ENCODE results near the gene MED6.

The MED6 gene, protein sequence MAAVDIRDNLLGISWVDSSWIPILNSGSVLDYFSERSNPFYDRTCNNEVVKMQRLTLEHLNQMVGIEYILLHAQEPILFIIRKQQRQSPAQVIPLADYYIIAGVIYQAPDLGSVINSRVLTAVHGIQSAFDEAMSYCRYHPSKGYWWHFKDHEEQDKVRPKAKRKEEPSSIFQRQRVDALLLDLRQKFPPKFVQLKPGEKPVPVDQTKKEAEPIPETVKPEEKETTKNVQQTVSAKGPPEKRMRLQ

DNA sequence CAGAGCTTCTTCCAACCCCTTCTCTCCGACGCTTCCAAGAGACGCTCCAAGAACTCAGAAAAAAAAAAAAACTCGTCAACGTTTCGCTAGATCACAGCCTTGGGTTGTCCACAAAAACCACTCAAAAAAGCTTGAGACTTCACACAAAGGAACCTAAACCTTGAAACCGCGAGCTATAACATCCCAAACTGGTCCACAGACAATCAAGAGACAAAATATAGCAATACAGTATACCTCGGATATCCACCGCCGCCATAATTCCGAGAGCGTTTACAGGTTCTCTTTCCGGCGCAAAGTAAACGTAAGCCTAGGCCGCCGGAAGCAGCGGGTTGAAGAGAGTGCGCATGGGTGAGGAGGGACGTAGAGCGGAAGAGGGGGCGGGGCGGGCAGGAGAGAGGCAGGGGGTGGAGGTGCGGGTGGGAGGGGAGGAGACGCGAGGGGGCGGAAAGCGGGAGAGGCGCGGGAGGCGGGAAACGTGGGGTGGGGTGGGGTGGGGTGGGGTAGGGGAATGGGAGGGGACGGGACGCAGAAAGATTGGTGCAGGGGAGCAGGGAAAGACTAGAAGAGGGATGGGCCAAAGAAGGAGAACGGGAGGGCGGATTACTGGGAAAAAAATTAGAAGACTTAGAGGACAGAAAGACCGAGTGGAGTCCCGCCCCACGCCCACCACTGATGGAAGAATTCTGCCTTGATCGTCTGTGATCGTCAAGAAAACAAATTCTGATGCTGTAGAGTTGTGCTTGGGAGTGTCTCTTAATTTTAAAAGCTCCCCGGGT, at the start of gene MED6:
TSS of gene MED6 (minus strand) at position 274 of the 776 bp plus-strand sequence. CDS start at position 256, 18 bp downstream.
- peak; percentile 93 for DNase-seq
- TF ChIP-seq GATA1 (IDR thresholded peaks at IDR 0.05; ENCODE audit: low read depth, low read length) (no peak), POLR2A (IDR thresholded peaks at IDR 0.05; ENCODE audit: low read length) (peak; percentile 64)

DNA sequence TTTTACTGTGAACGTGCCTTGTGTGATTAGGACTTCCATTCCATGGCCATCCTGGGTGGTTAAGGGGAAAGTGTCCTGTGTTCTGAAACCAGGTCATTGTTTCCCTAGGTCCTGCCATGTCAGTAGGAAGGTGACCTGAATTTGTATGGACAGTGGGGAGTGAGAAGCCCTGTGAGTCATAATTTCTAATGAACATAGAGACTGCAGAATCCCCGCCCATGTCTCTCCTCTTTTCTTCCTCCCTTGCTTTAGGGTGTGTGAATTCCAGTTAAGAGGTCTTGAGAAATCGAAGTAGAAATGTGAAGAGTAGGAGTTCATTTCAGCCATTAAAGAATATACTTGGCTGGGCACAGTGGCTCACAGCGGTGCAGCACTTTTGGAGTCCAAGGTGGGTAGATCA, 49.3 kb upstream of the MED6 start:
- no peak for DNase-seq
- TF ChIP-seq GATA1 (IDR thresholded peaks at IDR 0.05; ENCODE audit: low read depth, low read length) (no peak), POLR2A (IDR thresholded peaks at IDR 0.05; ENCODE audit: low read length) (no peak)

DNA sequence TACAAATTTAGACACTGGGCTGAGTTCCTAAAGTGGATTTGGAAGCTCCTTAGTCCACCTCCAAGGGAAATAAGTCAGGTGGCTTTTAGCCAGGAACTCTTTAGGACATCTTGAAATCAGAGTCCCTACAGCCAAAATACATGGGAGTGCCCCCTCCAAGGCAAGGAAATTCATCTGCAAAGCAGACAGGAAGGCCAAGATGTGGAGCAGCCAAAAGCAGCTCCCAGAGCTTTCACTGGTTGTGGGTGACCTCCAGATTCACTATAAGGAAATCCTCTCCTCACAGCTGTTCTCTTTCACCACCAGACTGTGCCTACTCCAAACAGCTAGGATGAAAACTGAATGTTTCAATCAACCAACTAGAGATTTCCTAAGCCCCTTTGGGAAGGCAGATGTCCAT, 47.9 kb upstream of the MED6 start:
- no peak for TF ChIP-seq POLR2A (IDR thresholded peaks at IDR 0.05; ENCODE audit: low read length)
- no peak for TF ChIP-seq GATA1 (IDR thresholded peaks at IDR 0.05; ENCODE audit: low read depth, low read length)
- DNase-seq = no peak

DNA sequence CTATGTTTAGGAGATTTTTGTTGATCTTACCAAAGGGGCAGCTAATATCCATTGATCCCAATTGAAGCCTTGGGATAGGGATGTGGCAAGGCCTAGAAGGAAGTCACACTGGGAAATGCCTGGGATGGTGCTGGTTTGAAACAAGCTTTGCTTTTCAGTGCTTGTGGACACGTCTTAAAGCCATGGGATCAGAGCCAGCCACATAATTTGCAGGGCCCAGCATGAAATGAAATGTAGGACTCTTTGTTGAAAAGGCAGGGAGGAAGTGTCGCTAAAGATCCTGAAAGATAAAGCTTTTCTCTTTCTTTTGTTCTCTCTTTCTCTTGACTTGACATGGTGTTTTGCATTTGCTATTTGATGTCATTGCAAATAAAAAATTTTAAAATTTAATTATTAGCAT, 46.2 kb upstream of the MED6 start:
- DNase-seq = no peak
- TF ChIP-seq GATA1 (IDR thresholded peaks at IDR 0.05; ENCODE audit: low read depth, low read length) (no peak), POLR2A (IDR thresholded peaks at IDR 0.05; ENCODE audit: low read length) (no peak)

DNA sequence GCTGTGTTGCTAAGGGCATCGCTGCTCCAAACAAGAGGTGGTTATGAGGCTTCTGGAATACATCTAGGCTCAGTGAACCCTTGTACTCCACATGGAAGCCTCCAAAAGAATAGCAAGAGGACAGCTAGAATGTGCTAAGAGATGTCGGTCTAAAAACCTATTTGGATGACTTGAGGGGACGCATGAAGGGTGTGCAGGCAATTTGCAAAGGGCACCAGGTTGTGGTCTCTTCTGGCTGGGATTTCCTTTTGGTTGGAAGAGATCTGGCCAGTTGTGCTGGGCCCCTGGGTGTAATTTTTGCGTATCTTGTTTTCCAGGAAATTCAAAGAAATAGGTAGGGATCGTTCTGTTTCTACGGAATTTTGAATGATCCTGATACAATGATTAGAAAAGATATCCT, 45.4 kb upstream of the MED6 start:
- TF ChIP-seq GATA1 (IDR thresholded peaks at IDR 0.05; ENCODE audit: low read depth, low read length) (no peak), POLR2A (IDR thresholded peaks at IDR 0.05; ENCODE audit: low read length) (no peak)

DNA sequence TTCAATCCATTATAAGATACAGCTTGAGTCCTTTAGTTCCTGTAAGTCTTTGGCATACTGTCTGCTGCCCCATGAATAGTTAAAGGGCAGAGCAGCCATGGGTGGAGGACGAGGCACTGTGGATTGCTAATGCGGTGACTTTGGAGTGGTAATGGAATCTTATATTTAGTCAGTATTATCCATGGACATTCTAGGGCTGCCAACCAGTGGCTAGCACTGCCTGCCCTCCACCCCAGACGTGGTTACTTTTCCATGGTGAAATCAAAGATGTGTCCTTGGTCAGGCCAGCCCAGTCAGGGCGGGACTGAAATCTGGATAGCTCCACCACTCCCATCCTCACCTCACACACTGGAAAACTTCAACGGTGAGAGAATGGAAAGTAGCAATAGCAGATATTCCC, 43.5 kb upstream of the MED6 start:
- no peak for DNase-seq
- TF ChIP-seq POLR2A (IDR thresholded peaks at IDR 0.05; ENCODE audit: low read length) = no peak
- no peak for TF ChIP-seq GATA1 (IDR thresholded peaks at IDR 0.05; ENCODE audit: low read depth, low read length)

More for the DNA sequence above, 45.4 kb upstream of the MED6 start:
- DNase-seq = no peak

DNA sequence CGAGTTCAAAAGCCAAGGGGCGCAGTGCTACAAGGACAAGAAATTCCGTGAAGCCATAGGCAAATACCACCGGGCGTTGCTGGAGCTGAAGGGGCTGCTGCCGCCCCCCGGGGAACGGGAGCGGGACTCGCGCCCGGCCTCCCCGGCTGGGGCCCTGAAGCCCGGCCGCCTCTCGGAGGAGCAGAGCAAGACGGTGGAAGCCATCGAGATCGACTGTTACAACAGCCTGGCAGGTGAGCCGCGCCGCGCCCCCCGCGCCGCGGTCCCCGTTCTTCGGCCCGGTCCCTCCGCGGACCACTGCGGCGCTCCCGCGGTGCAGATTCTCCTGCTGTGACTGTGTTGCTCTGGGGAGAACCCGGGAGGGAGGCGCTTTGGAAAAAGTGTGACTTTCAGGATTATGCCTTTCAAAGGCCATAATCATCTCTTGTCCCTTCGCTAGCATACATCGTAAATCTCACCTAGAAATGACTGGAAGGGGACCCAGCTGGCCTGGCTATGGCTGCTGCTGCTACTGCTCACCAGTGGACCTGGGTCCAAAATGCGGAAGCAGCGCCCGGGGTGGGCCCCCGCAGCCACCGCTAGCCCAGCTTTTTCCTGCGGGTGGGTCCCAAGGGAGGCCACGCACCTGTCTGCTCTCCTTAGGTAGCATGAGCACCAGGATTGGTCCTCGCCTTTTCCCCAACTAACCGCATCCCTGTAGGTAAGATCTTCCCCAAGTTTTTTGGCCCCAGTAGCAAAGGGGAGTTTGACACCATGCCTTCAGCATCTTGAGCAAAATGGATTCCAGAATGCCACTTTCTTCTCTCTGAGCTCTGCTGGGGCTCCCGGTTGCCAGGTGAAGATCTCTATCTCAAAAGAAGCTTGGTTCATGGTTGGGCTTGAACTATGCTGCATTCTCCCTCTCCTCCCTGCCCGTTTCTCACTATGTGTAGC, 42.1 kb upstream of the MED6 start:
- TF ChIP-seq POLR2A (IDR thresholded peaks at IDR 0.05; ENCODE audit: low read length) (no peak), GATA1 (IDR thresholded peaks at IDR 0.05; ENCODE audit: low read depth, low read length) (no peak)
- no peak for DNase-seq

DNA sequence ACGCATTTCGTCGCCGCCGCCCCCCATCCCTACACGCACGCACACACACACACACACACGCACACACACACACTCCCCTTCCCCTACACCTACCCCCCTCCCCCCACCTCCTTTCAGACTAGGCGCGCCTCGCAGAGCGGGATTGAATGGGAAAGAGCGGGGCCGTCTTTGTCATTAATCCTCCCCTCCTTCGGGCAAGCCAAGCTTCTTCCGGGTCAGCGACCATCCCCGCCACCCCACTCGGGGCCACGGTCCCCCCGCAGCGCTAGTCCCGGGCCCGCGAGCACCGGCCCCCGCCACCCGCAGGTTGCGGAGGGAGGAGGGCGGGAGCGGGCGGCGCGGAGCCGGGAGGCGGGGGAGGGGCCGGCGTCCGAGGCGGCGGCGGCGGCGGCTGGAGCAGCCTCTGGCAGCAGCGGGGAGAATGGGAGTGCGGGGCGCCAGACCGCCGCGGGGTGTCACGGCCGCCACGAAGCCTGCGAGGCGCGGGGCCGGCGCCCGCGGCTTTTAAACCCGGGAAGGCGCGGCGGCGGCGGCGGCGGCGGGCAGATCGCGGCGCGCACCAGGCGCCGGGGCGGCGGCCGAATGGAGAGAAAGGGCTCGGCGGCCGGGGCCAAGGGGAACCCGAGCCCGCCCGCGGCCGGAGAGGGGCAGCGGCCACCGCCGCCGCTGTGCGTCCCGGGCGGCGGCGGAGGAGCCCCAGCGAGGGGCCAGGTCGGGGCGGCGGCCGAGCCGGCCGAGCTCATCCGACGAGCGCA, 41.3 kb upstream of the MED6 start, which contains the start of gene TTC9:
TSS of gene TTC9 (plus strand) at position 369 of the 755 bp plus-strand sequence. CDS start at position 583, 214 bp downstream.
- DNase-seq = peak in 1 of 2 experiments; percentile 14
- no peak for TF ChIP-seq GATA1 (IDR thresholded peaks at IDR 0.05; ENCODE audit: low read depth, low read length)
- no peak for TF ChIP-seq POLR2A (IDR thresholded peaks at IDR 0.05; ENCODE audit: low read length)

DNA sequence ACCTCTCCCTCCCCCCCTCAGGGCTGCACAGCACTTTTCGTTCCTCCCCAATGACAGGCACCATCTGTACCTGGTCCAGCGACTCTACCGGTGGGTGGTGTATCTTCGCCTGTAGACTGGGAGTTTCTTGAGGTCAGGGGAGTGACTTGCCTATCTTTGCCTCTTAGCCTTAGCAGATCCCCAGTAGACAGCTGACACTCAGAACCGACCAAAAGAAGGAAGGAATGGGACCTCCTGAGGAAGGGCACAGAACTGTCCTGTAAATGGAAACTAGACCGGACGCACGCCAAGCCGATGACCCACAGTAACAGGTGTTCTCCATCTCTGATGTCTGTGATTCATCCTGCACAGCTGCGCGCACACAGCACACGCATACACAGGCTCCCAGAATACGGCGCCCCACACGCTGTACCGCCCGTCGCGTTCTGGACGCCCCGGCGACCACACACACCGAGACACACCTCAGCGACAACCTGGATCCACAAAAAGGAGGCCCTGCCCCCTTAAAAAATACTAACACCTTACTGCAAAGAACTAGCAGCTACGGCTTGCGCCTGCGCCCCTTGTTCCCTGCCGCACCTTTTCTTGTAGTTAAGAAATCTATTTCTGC, 40.6 kb upstream of the MED6 start:
- no peak for DNase-seq
- TF ChIP-seq GATA1 (IDR thresholded peaks at IDR 0.05; ENCODE audit: low read depth, low read length) (no peak), POLR2A (IDR thresholded peaks at IDR 0.05; ENCODE audit: low read length) (no peak)

DNA sequence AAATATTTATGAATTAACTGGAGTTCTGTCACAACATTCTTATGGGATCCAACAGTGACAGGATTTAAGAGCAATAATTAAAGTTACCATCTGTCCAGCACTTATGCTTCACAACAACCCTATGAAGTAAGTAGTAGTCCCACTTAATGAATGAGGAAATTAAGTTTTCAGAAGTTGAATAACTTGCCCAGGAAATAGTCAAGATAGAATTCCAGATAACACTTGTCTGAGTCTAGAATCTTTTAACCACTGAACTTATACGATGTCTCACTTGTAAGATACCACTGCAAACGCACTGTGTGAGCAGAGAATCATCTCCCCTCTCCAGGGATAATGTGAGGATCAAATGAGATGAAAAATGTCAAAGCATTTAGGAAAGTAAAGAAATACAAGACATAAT, 38.0 kb upstream of the MED6 start:
- TF ChIP-seq POLR2A (IDR thresholded peaks at IDR 0.05; ENCODE audit: low read length) (no peak), GATA1 (IDR thresholded peaks at IDR 0.05; ENCODE audit: low read depth, low read length) (no peak)

DNA sequence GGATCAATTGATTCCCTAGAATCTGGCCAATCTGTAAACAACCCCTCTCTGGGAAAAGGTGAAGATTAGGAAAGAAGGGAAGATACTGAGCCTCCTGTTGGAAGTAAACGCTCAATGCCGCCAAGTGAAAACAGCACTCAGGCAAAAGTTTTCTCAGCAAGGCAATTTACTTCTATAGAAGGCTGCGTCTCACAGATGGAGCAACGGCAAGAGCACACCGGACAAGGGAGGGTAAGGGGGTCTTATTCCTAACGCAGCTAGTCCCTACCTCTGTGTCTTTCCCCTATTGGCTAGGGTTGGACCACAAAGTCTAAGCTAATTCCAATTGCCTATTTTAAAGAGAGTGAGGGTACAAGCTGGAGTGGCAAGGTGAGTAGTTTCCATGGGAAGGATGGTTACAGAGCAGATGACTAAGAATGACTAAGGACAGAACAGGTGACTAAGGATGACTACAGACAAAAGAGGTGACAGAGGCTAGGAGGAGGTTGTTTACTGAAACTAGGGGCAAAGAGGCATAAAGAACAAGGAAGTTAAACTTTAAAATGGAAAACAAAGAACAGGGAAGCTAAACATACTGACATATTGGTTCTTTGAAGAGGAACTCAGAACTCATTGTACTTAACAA, 35.6 kb upstream of the MED6 start:
- TF ChIP-seq GATA1 (IDR thresholded peaks at IDR 0.05; ENCODE audit: low read depth, low read length) (no peak), POLR2A (IDR thresholded peaks at IDR 0.05; ENCODE audit: low read length) (no peak)

More for the DNA sequence above, 38.0 kb upstream of the MED6 start:
- no peak for DNase-seq

DNA sequence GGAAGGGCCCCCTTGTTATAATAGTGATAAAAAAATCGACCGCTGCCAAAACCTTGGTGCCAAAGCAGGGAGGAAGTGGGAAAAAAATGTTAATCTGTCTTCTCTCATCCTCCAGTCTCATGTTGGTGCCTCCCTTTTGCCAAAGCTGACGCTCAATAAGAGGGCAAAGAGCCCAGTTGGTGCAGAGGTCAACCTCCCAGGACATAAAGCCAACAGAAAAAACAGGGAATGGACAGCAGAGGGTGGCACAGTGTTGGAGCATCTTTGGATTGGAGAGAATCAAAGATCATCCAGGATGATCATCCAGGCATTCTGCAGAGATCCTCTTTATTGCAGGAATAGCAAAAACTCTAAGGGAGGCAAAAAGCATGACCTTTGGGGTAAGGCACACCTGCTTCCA, 31.5 kb upstream of the MED6 start:
- TF ChIP-seq POLR2A (IDR thresholded peaks at IDR 0.05; ENCODE audit: low read length) (no peak), GATA1 (IDR thresholded peaks at IDR 0.05; ENCODE audit: low read depth, low read length) (no peak)

More for the DNA sequence above, 35.6 kb upstream of the MED6 start:
- DNase-seq = no peak

More for the DNA sequence above, 31.5 kb upstream of the MED6 start:
- DNase-seq = no peak

All from erythroblast (primary cell).